ENCODE data around the gene TNKS2. TPM values are rescaled to one million over a fixed set of nuclear protein-coding genes. Genes with fewer than 3 reads are reported as not detected.
"Not testable (repeated sequence)": the region's sequence is repeated elsewhere in the genome, so short reads cannot be mapped to it uniquely, and the experiment has no call there.

TNKS2 gene
- total RNA-seq, 1 donor, result 61.5 TPM

GRCh38 chr10:91803386-91804125 is 5.3 kb downstream of the TNKS2 start:
- peaks cover 88% of the 10 kb centered on the region for H3K79me2 ChIP-seq (ENCODE audit: insufficient read depth, low read length)
- no peak for TF ChIP-seq CTCF (IDR thresholded peaks at IDR 0.05; ENCODE audit: extremely low read depth, low read depth, low read length)
- peaks cover 54% of the 10 kb centered on the region for H4K20me1 ChIP-seq (ENCODE audit: insufficient read depth, low read length)
- no peak overlapping the region for H3K27ac ChIP-seq (ENCODE audit: low read depth, low read length)
- no peak overlapping the region for H2AFZ ChIP-seq (ENCODE audit: low read length)
- no peaks in the 10 kb centered on the region for H3K27me3 ChIP-seq (ENCODE audit: insufficient read depth, low read length)
- DNase-seq (ENCODE audit: insufficient read length, low spot score, missing footprints), result no peak
- H3K4me1 ChIP-seq (ENCODE audit: insufficient read depth, low read length), result peaks cover 18% of the 10 kb centered on the region
- no peak overlapping the region for H3K4me3 ChIP-seq (ENCODE audit: insufficient read depth, low read length)
- H3K4me2 ChIP-seq (ENCODE audit: insufficient read depth, low read length), result no peak overlapping the region
- H3K36me3 ChIP-seq (ENCODE audit: insufficient read depth, low read length), result peaks cover 5% of the 10 kb centered on the region
- H3K9me3 ChIP-seq (ENCODE audit: low read depth, low read length), result no peaks in the 10 kb centered on the region

- peaks cover 5% of the 10 kb centered on the region for H3K36me3 ChIP-seq (ENCODE audit: insufficient read depth, low read length)
- H2AFZ ChIP-seq (ENCODE audit: low read length), result no peak overlapping the region
- no peak overlapping the region for H3K27ac ChIP-seq (ENCODE audit: low read depth, low read length)
- H3K27me3 ChIP-seq (ENCODE audit: insufficient read depth, low read length), result no peaks in the 10 kb centered on the region
- no peak for DNase-seq (ENCODE audit: insufficient read length, low spot score, missing footprints)
- H3K4me2 ChIP-seq (ENCODE audit: insufficient read depth, low read length), result no peak overlapping the region
- TF ChIP-seq CTCF (IDR thresholded peaks at IDR 0.05; ENCODE audit: extremely low read depth, low read depth, low read length), result no peak
- peaks cover 54% of the 10 kb centered on the region for H4K20me1 ChIP-seq (ENCODE audit: insufficient read depth, low read length)
- H3K79me2 ChIP-seq (ENCODE audit: insufficient read depth, low read length), result peaks cover 88% of the 10 kb centered on the region
- no peaks in the 10 kb centered on the region for H3K9me3 ChIP-seq (ENCODE audit: low read depth, low read length)
- H3K4me3 ChIP-seq (ENCODE audit: insufficient read depth, low read length), result no peak overlapping the region
- peaks cover 18% of the 10 kb centered on the region for H3K4me1 ChIP-seq (ENCODE audit: insufficient read depth, low read length)
Measured at GRCh38 chr10:91804126-91804510, 5.9 kb downstream of the TNKS2 start.

GRCh38 chr10:91805110-91805838 is 7.0 kb downstream of the TNKS2 start:
- Histone ChIP-seq H3K79me2 (ENCODE audit: insufficient read depth, low read length) (peaks cover 86% of the 10 kb centered on the region), H3K9me3 (ENCODE audit: low read depth, low read length) (no peaks in the 10 kb centered on the region), H4K20me1 (ENCODE audit: insufficient read depth, low read length) (peaks cover 48% of the 10 kb centered on the region), H3K4me3 (ENCODE audit: insufficient read depth, low read length) (no peak overlapping the region), H2AFZ (ENCODE audit: low read length) (no peak overlapping the region), H3K4me2 (ENCODE audit: insufficient read depth, low read length) (no peak overlapping the region), H3K36me3 (ENCODE audit: insufficient read depth, low read length) (peaks cover 5% of the 10 kb centered on the region), H3K4me1 (ENCODE audit: insufficient read depth, low read length) (peaks cover 10% of the 10 kb centered on the region), H3K27ac (ENCODE audit: low read depth, low read length) (peak overlapping the region; percentile 17), H3K27me3 (ENCODE audit: insufficient read depth, low read length) (no peaks in the 10 kb centered on the region)
- no peak for TF ChIP-seq CTCF (IDR thresholded peaks at IDR 0.05; ENCODE audit: extremely low read depth, low read depth, low read length)
- DNase-seq (ENCODE audit: insufficient read length, low spot score, missing footprints), result no peak

- peaks cover 36% of the 10 kb centered on the region for H4K20me1 ChIP-seq (ENCODE audit: insufficient read depth, low read length)
- H3K27ac ChIP-seq (ENCODE audit: low read depth, low read length); DNase-seq (ENCODE audit: insufficient read length, low spot score, missing footprints); H3K9me3 ChIP-seq (ENCODE audit: low read depth, low read length); H3K36me3 ChIP-seq (ENCODE audit: insufficient read depth, low read length); H3K4me2 ChIP-seq (ENCODE audit: insufficient read depth, low read length); H3K4me3 ChIP-seq (ENCODE audit: insufficient read depth, low read length); H2AFZ ChIP-seq (ENCODE audit: low read length); H3K4me1 ChIP-seq (ENCODE audit: insufficient read depth, low read length); H3K27me3 ChIP-seq (ENCODE audit: insufficient read depth, low read length): not testable (repeated sequence)
- peaks cover 83% of the 10 kb centered on the region for H3K79me2 ChIP-seq (ENCODE audit: insufficient read depth, low read length)
Measured at GRCh38 chr10:91807264-91807663, 9.0 kb downstream of the TNKS2 start.
